Vagina (tissue), 2 donors: ENCODE measurements around the gene SLC4A1AP. TPM values are rescaled to one million over a fixed set of nuclear protein-coding genes. Genes with fewer than 3 reads are reported as not detected.

Experiments used
- DNase-seq, 2 donors: peaks; one replicate each; pipeline ENCODE4 v3.0.0-alpha.2; 2017; ENCODE audit errors: extremely low spot score in 2 of 2
- H3K27ac ChIP-seq: fragments of 200-600 bp; sonication (generic); one replicate; pipeline ENCODE4 v1.5.1; 2019
- H3K27me3 ChIP-seq: fragments of 200-600 bp; sonication (generic); one replicate; pipeline ENCODE4 v1.5.1; 2019
- H3K36me3 ChIP-seq, 2 donors: fragments of 200-600 bp; sonication (generic); one replicate each; pipeline ENCODE4 v1.5.1; 2017 to 2019
- H3K4me1 ChIP-seq: fragments of 200-600 bp; sonication (generic); one replicate; pipeline ENCODE4 v1.5.1; 2019
- H3K4me3 ChIP-seq, 2 donors: fragments of 200-600 bp; sonication (generic); 1 replicate in 1 of 2; 2 replicates in 1 of 2; pipeline ENCODE4 v1.5.1; 2016 to 2019
- H3K9me3 ChIP-seq: fragments of 200-600 bp; sonication (generic); one replicate; pipeline ENCODE4 v1.5.1; 2019
- CTCF ChIP-seq, 3 experiments: fragments of 450-650 bp in 2 of 3; fragments of 200-600 bp in 1 of 3; sonication (generic) in 1 of 3; IDR thresholded peaks; one replicate each; pipeline ENCODE4 v1.5.1; 2017 to 2019; ENCODE audit warnings: antibody characterized with exemption in 3 of 3, mild to moderate bottlenecking in 2 of 3, moderate library complexity in 2 of 3
- POLR2A ChIP-seq, 2 donors: fragments of 450-650 bp; IDR thresholded peaks; one replicate each; pipeline ENCODE4 v1.6.1; 2017; ENCODE audit warnings: antibody characterized with exemption in 2 of 2, mild to moderate bottlenecking in 2 of 2, moderate library complexity in 2 of 2
- POLR2AphosphoS5 ChIP-seq, 2 donors: sonication (generic); formaldehyde crosslinking; IDR thresholded peaks; one replicate each; pipeline ENCODE4 v1.9.0; 2017; ENCODE audit warnings: antibody characterized with exemption in 2 of 2, mild to moderate bottlenecking in 2 of 2, low read depth in 1 of 2; ENCODE audit not compliant: insufficient read depth in 1 of 2
- intact Hi-C: fragments of 100-400 bp; cut with DNase I; formaldehyde crosslinking; loops from one replicate; pipeline ENCODE4 v1.15.1; 2023
- total RNA-seq: library from RNA; depleted of rRNA; stranded (reverse); fragments of >200 nt; gene quantifications from one replicate; pipeline ENCODE4 v1.2.3, GENCODE V29; 2016

The SLC4A1AP gene
- total RNA-seq, 1 donor from 2014 or later, result 21.9 TPM

- TF ChIP-seq POLR2AphosphoS5 (IDR thresholded peaks at IDR 0.05; ENCODE audit: insufficient read depth in 1 of 2, low read depth in 1 of 2) (no peak), CTCF (IDR thresholded peaks at IDR 0.05) (no peak), POLR2A (IDR thresholded peaks at IDR 0.05) (no peak)
- intact Hi-C loops, result no loop called here
- no peak for DNase-seq
- Histone ChIP-seq H3K36me3 (peaks cover 4 to 67% of the 10 kb centered on the region in 2 donors), H3K4me3 (no peak overlapping the region), H3K27me3 (no peaks in the 10 kb centered on the region), H3K4me1 (no peaks in the 10 kb centered on the region), H3K27ac (no peak overlapping the region), H3K9me3 (no peaks in the 10 kb centered on the region)
Measured at GRCh38 chr2:27645197-27645596, 18.5 kb upstream of the SLC4A1AP start.

- Histone ChIP-seq H3K36me3 (peaks cover 4 to 67% of the 10 kb centered on the region in 2 donors), H3K4me1 (no peaks in the 10 kb centered on the region), H3K27me3 (no peaks in the 10 kb centered on the region), H3K27ac (no peak overlapping the region), H3K9me3 (no peaks in the 10 kb centered on the region), H3K4me3 (no peak overlapping the region)
- TF ChIP-seq POLR2AphosphoS5 (IDR thresholded peaks at IDR 0.05; ENCODE audit: insufficient read depth in 1 of 2, low read depth in 1 of 2) (no peak), POLR2A (IDR thresholded peaks at IDR 0.05) (no peak), CTCF (IDR thresholded peaks at IDR 0.05) (no peak)
- intact Hi-C loops, result no loop called here
- no peak for DNase-seq
Measured at GRCh38 chr2:27647289-27647688, 16.4 kb upstream of the SLC4A1AP start.

GRCh38 chr2:27647737-27648136 is 16.0 kb upstream of the SLC4A1AP start:
- no peaks in the 10 kb centered on the region for H3K27me3 ChIP-seq
- DNase-seq, result no peak
- no peaks in the 10 kb centered on the region for H3K9me3 ChIP-seq
- H3K4me3 ChIP-seq, result no peak overlapping the region
- no peak for TF ChIP-seq POLR2AphosphoS5 (IDR thresholded peaks at IDR 0.05; ENCODE audit: insufficient read depth in 1 of 2, low read depth in 1 of 2)
- no peak for TF ChIP-seq POLR2A (IDR thresholded peaks at IDR 0.05)
- TF ChIP-seq CTCF (IDR thresholded peaks at IDR 0.05), result no peak
- no peak overlapping the region for H3K27ac ChIP-seq
- peaks cover 4 to 67% of the 10 kb centered on the region in 2 donors for H3K36me3 ChIP-seq
- no peaks in the 10 kb centered on the region for H3K4me1 ChIP-seq
- intact Hi-C loops, result no loop called here

GRCh38 chr2:27651056-27651455 is 12.6 kb upstream of the SLC4A1AP start:
- TF ChIP-seq POLR2A (IDR thresholded peaks at IDR 0.05), result no peak
- no peak for TF ChIP-seq CTCF (IDR thresholded peaks at IDR 0.05)
- no peak for TF ChIP-seq POLR2AphosphoS5 (IDR thresholded peaks at IDR 0.05; ENCODE audit: insufficient read depth in 1 of 2, low read depth in 1 of 2)
- no peaks in the 10 kb centered on the region for H3K9me3 ChIP-seq
- H3K4me1 ChIP-seq, result no peaks in the 10 kb centered on the region
- peaks cover 4 to 93% of the 10 kb centered on the region in 2 donors for H3K36me3 ChIP-seq
- H3K27me3 ChIP-seq, result no peaks in the 10 kb centered on the region
- H3K27ac ChIP-seq, result no peak overlapping the region
- intact Hi-C loops, result no loop called here
- H3K4me3 ChIP-seq, result no peak overlapping the region
- no peak for DNase-seq

GRCh38 chr2:27652341-27652740 is 11.3 kb upstream of the SLC4A1AP start:
- H3K27ac ChIP-seq, result no peak overlapping the region
- H3K36me3 ChIP-seq, result peaks cover 4 to 93% of the 10 kb centered on the region in 2 donors
- no peak for DNase-seq
- no peaks in the 10 kb centered on the region for H3K4me1 ChIP-seq
- H3K4me3 ChIP-seq, result no peak overlapping the region
- H3K27me3 ChIP-seq, result no peaks in the 10 kb centered on the region
- intact Hi-C loops, result no loop called here
- H3K9me3 ChIP-seq, result no peaks in the 10 kb centered on the region
- TF ChIP-seq POLR2AphosphoS5 (IDR thresholded peaks at IDR 0.05; ENCODE audit: insufficient read depth in 1 of 2, low read depth in 1 of 2) (no peak), POLR2A (IDR thresholded peaks at IDR 0.05) (no peak), CTCF (IDR thresholded peaks at IDR 0.05) (no peak)
